ENCODE measurements around the gene CHMP4A.

CHMP4A gene, protein sequence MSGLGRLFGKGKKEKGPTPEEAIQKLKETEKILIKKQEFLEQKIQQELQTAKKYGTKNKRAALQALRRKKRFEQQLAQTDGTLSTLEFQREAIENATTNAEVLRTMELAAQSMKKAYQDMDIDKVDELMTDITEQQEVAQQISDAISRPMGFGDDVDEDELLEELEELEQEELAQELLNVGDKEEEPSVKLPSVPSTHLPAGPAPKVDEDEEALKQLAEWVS

GRCh38 chr14:24212924-24213865 is at the start of gene CHMP4A:
TSS of gene CHMP4A (minus strand) at chr14:24213488. CDS start at chr14:24213439, 49 bp downstream.
- DNase-seq, result peak; percentile 82 to 99 (median 96)
- intact Hi-C loops (cut with DNase I), result no loop called here

DNA sequence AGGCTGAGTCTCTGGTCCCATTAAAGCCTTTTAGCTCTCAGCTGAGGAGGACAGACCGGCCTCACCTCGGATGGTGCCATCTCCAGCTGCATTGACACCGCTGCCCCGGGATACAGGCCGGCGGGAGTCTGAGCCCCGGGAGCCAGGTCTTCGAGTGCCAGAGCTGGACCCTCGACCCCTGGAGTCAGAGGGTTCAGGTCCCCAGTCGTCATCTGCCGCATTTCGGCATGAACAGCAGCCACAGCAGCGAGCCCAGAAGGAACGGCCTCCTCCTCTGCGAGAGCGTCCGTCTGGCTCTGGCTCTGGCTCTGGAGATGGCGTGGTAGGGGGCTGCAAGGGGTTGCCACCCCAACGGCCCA is 48.7 kb upstream of the CHMP4A start:
- intact Hi-C loops (cut with DNase I), result no loop called here
- peak in 3 of 10 donors; percentile 64 to 78 (median 69) for DNase-seq

DNA sequence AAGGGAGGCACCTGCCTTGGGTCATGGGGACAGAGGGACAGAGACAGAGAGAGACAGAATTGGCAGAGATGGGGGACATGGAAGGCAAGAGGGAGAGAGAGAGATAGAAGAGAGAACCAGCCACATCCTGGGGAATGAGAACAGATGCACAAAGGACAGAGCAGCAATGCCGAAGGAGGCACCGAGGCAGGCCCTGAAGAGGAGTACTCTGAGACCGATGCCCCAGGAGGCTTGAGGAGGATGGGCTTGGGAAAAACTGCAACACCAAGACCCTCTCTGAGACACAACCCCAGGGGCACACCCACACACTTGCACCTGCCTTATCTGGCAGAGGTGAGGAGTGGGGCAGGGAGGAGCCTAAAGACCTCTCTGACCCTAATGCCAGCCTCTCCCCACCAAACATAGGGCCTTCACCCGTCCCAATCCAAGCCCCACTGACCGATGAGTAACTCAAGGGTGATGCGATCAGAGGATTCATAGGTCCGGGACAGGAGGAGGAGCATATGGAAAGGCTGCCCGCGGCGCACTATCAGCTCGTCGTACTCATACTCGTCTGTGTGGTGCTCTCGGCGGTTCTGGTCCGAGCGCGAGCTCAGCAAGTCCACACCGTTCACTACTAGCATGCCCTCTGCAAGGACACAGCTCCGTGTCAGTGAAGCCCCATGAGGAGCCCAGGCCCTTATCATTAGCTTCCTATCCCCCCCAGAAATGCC is 48.1 kb upstream of the CHMP4A start:
- intact Hi-C loops (cut with DNase I), result no loop called here

GRCh38 chr14:24260780-24261157 is 47.5 kb upstream of the CHMP4A start:
- peak in 3 of 10 donors; percentile 9 to 66 (median 23) for DNase-seq
- intact Hi-C loops (cut with DNase I), result no loop called here

More for the DNA sequence above, 48.1 kb upstream of the CHMP4A start:
- DNase-seq, result peak in 3 of 10 donors; percentile 26 to 63 (median 35)

- intact Hi-C loops (cut with DNase I), result no loop called here
- peak in 3 of 10 donors; percentile 29 to 74 (median 40) for DNase-seq
These were observed 46.9 kb upstream of the CHMP4A start for GRCh38 chr14:24260026-24260779.

DNA sequence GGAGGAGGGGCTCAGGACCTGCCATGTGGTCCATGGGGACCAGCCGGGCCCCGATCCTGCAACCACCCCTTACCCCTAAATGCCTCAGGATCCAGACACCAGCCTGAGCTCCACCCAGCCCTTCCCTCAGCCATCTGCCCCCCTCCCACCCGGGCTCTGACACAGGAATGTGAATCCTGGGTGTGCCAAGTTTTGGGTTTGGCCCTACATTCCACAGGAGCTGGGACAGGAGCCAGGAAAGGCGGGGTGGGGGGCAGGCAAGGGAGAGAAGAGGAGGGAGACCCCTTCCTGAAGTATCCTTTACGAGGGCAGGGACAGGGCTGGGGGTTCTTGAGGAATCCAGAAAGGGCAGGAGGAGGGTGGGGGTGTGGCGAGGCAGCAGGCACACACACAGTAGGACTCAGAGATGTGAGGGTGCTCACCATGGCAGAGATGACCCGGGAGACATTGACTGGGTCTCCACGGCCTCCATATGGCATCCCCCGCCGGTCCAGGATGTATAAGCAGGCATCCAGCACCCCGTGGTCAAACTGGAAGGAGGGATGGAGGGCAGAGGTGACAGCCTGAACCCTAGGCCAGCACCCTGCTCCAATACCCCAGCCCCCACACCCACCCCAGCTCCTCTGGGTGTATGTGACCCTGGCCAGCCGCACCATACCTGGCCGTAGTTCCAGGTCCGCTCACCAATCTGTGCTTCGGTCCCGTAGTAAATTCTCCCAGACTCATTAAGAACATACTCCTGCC is 46.2 kb upstream of the CHMP4A start:
- DNase-seq, result peak in 3 of 10 donors; percentile 33 to 68 (median 48)
- intact Hi-C loops (cut with DNase I), result no loop called here

DNA sequence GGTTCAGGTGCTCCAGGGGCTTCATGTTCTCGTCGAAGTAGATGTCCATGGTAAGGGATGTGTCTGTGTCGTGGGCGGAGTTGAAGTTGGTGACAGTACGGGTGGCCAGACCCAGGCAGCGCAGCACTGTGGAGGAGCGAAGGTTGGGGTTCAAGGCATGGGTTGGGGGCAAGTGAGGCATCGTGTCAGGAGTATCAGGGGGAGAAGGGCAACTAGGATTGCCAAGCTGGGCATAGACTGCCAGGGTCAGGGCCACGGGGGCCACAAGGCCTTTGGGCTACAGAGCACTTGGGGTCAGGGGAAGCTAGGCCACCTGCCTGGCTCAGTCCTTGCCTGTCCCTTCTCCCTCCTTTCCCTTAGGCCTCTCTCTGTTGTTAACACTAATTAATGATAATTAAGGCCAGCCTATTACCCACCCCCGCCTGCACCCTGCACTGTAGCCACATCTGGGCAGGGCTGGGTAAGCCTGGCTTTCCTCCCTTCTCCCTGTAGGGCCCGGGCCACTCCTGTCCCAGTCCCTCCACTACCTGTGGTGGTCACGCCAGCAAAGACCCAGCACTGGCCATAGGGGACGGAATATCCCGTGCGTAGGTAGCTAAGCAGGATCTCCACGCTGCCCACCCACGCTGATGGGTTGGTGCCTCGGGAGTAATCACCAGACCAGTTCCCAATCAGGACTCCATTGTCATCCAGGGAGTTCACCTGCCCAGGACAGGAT is 45.4 kb upstream of the CHMP4A start:
- peak in 3 of 10 donors; percentile 28 to 64 (median 39) for DNase-seq
- intact Hi-C loops (cut with DNase I), result no loop called here

- peak in 3 of 10 donors; percentile 23 to 63 (median 57) for DNase-seq
- intact Hi-C loops (cut with DNase I), result no loop called here
These were observed 44.8 kb upstream of the CHMP4A start for GRCh38 chr14:24258119-24258518.

- intact Hi-C loops (cut with DNase I), result no loop called here
- peak in 2 of 10 donors; percentile 37 to 62 for DNase-seq
These were observed 43.7 kb upstream of the CHMP4A start for GRCh38 chr14:24256960-24257359.

DNA sequence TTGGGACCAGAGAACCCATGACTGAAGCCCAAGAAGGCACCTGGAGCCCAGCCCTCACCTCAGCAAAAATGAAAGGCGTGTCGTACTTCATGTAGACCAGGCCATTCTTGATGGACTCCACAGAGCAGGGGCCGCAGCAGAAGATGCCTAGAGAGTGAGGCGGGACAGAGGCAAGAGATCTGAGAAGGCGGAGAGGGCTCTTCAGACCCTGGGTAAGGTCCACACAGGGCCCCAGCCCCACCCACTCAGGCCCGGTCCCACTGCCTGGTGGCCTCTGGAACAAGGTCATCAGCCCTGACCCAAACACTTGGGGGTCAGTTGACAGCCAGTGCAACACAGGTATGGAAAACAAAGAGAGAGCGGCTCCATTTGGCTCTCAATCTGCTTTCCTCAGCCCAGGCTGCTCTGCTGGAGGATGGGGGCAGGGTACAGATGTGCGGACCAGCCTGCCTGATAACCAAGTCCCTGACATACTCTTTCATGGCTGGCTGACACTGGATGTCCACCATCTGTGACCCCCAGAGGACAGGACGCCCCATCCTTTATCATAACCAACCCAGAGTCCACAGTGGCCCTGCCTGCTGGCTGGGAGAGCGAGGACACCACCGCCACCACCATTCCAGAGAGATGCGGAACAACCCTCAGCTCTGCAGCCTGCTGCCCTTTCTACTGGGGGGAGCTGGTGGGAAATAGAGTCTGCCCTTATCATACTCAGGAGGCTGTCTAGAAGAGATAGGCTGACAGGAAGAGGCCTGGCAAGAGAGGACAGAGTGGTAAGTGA is 42.8 kb upstream of the CHMP4A start:
- peak in 3 of 10 donors; percentile 47 to 62 (median 58) for DNase-seq
- intact Hi-C loops (cut with DNase I), result no loop called here

- DNase-seq, result peak in 2 of 10 donors; percentile 23 to 34
- intact Hi-C loops (cut with DNase I), result no loop called here
These were observed 42.1 kb upstream of the CHMP4A start for GRCh38 chr14:24255438-24255837.

- peak in 3 of 10 donors; percentile 23 to 71 (median 63) for DNase-seq
- intact Hi-C loops (cut with DNase I), result no loop called here
These were observed 41.5 kb upstream of the CHMP4A start for GRCh38 chr14:24254630-24255392.

GRCh38 chr14:24253936-24254335 is 40.6 kb upstream of the CHMP4A start:
- DNase-seq, result peak in 2 of 10 donors; percentile 30 to 50
- intact Hi-C loops (cut with DNase I), result no loop called here

DNA sequence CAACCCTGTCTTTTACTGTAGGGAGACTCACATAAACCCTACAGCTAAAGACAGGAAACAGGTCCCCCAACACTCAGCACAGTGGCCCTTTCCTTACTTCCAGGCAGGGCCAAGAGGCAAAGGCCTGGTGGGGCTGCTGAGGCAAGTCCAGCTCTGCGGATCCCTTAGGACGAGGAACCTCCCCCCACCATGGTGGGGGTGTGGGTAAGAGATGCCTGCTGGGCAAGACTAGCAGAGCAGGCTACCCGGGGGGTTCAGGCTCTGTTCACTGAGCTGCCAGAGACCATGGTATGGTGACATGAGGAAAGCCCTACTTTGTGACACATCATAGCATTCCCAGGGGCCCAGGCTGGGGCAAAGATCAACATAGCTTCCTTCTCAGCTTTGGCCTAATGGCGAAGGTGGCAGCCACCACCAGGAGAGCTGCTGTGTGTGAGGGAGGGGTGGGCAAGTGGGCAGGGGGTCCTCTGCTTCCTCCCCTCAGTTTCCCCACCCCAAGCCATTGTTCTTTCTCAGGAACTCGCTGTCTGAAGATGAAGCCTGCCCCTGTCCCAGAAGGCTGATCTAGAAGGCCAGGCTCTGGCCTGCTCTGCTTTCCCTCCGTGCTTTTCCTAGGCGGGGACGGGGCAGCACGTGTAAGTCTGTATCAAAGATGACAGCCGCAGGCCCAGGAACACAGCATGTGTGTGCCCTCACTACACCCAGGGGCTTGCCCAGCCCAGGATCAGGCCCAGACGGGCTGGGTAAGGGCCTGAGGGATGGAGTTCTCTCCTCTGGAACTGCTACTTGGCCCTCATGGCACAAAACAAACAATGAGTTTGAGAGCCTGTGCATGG is 39.2 kb upstream of the CHMP4A start:
- DNase-seq, result peak in 3 of 10 donors; percentile 11 to 72 (median 48)
- intact Hi-C loops (cut with DNase I), result no loop called here

GRCh38 chr14:24251880-24252288 is 38.6 kb upstream of the CHMP4A start:
- no peak for DNase-seq
- intact Hi-C loops (cut with DNase I), result no loop called here

DNA sequence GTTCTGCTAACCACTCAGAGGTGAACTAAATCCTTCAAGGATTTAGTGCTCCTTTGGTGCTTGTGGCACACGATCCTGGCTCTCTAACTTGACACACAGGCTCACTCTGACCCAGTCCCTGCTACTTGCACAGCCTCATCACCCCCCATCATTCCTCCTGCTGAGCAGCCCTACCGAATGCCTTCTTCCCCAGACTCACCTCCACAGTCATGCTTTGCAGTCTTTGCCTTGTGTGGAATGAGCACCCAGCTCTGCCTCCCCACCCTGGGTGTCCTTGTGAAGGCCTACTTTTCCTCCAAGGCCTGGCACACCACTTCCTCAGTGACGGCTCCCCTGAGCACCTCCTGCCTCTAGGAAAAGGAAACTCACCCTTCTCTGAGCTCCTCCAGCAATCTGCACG is 37.1 kb upstream of the CHMP4A start:
- DNase-seq, result peak in 1 of 10 donors; percentile 24
- intact Hi-C loops (cut with DNase I), result no loop called here

All from posterior cingulate gyrus (tissue), 11 donors.